ACHN (cell line): ENCODE measurements around the gene HEATR9.
"Not testable (repeated sequence)": the region's sequence is repeated elsewhere in the genome, so short reads cannot be mapped to it uniquely, and the experiment has no call there.

Experiments used
- DNase-seq: peaks from one replicate; pipeline ENCODE4 v3.0.0-alpha.2; 2015
- in situ Hi-C: cut with HindIII; loops from 2 replicates; pipeline ENCODE4 v1.10.0; 2017; ENCODE audit warnings: low sequenced_read_pairs, low pct_ligation_motif_present, low pct_unique_long_range_greater_than_20kb

Gene HEATR9

GRCh38 chr17:35897772-35898171 is 29.1 kb upstream of the HEATR9 start:
- in situ Hi-C loops, DNase-seq: not testable (repeated sequence)

DNA sequence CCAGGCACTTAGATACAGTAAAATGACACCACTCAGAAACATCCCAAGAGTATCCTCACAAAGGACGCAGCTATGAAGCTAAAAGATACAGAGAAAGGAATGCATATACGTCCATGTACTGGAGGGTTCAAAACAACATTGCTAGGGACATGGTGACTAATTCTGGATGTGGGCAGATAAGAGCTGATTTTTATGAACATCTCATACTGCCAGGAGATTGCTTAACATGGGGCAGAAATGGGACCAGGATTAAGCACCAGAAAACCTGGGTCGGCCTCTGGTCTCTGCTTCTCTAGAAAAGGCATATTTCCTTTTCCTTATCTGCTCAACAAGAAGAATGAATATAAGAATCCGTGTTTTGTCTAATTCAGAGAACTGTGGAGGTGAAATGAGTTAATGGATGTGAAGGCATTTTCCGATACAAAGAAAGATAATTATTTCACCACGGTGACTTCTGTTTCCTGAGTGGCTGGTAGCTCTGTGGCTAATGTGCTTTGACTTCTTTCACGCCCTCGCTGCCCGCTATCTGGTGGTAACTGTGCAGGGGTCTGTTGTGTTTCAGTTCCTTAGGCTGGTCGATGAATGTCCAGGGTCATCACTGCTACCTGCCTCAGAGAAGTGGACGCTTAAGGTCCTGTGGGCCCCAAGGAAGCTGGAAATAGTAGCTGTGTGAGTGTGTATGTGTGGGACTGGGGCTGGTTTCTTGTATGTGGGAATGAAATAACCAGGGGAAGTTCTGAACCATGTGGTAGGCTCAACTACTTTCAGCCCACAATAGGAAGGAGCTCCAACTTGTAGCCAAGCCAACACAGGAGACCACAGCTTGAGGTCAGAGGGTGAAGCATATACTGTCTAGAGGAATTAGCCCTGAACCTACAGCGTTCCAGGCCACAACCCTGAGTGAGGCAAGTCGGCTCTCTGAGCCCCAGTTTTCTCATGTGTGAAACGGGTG is 27.2 kb upstream of the HEATR9 start:
- no peak for DNase-seq
- in situ Hi-C loops: no loop called here

DNA sequence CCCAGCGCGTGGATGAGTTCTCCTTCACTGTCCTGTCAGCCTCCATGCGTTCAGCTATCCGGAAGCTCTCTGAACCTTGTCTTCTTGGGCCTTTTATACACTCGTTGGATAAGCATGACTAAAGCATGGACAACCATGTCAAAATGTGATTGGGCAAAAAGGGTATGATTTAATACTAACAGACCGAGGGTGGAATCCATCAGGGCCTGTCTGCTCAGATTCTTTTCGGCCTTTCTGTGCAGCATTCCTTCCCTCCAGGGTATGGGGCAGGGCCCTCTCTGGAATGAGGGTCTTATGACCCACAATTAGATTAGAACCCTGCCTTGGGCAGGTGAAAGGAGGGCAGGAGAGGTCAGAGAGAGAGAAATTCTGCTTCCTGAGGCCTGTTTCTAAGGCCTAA is 25.5 kb upstream of the HEATR9 start:
- no peak for DNase-seq
- in situ Hi-C loops: no loop called here

- in situ Hi-C loops: no loop called here
These were observed 25.1 kb upstream of the HEATR9 start for GRCh38 chr17:35893751-35894150.

DNA sequence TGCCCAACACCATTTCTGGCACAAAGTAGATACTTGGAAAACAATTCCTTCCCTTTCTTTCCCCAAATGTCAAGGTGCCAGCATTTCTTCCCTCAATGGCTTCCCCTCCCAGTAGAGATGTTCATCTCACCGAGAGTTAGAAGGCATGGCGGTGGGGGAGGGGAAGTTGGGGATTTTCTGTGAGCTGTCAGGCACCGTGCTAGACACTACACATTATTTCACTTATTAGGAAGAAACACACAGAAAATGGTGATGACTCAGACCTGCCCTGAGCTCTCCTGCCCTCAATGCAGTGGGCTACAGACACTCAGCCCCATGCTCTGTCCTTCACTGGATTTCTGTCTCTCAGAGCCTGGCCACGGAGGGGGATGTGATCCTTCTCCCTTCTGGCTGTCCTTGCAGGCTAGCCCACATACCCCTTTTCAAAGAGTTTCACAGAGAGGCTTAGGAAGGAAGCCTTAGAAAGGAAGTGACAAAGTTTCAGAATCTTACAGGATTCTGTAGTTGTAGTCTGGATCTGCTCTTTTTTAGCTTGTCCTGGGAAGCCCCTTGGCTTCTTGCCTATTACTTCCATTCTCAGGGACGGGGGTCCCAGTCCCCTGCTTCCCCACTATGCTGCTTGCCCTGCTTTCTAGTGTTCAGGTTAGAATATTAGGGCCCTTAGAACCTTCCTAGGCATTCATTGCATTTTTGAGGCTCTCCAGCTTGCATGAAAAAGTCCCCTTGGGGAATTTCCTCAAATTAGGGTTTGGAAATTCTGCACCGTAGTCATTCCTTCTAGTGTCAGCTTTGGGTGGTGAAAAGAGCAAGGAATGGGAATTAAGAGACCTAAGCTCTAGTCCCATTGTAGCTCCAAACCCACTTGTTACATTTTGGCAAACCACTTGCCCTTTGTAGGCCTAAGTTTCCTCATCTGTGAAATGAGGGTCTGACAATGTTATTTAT is 23.7 kb upstream of the HEATR9 start:
- in situ Hi-C loops: no loop called here
- no peak for DNase-seq

More at GRCh38 chr17:35893751-35894150, 25.1 kb upstream of the HEATR9 start:
- DNase-seq: no peak

DNA sequence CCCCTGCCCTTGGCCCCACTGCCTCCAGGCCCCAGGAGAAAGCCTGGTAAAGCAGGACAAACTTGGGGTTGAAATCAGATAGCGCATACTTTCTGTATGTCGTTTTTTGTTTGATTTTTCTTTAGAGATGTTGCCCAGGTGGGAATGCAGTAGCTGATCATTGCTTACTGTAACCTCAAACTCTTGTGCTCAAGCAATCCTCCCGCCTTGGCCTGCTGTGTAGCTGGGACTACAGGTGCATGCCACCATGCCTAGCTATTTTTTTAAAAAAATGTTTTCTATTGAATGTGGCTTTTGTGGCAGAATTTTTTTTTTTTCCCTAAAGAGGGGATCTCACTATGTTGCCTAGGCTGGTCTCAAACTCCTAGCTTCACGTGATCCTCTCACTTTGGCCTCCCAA is 22.6 kb upstream of the HEATR9 start:
- in situ Hi-C loops: no loop called here
- DNase-seq: no peak

- in situ Hi-C loops: no loop called here
- no peak for DNase-seq
These were observed 22.1 kb upstream of the HEATR9 start for GRCh38 chr17:35890774-35891155.

- in situ Hi-C loops: no loop called here
- no peak for DNase-seq
These were observed 21.4 kb upstream of the HEATR9 start for GRCh38 chr17:35889818-35890773.

- in situ Hi-C loops: no loop called here
These were observed 20.6 kb upstream of the HEATR9 start for GRCh38 chr17:35889241-35889640.

GRCh38 chr17:35879773-35880654 is 11.3 kb upstream of the HEATR9 start, which contains the start of gene CCL5:
Gene CCL5, minus strand, starts transcription at chr17:35880360.
- in situ Hi-C loops: no loop called here
- DNase-seq: no peak

More at GRCh38 chr17:35889241-35889640, 20.6 kb upstream of the HEATR9 start:
- no peak for DNase-seq

- no peak for DNase-seq
- in situ Hi-C loops: no loop called here
These were observed 9.7 kb upstream of the HEATR9 start for GRCh38 chr17:35878361-35878760.

GRCh38 chr17:35877345-35878029 is 8.8 kb upstream of the HEATR9 start:
- in situ Hi-C loops: no loop called here
- no peak for DNase-seq

DNA sequence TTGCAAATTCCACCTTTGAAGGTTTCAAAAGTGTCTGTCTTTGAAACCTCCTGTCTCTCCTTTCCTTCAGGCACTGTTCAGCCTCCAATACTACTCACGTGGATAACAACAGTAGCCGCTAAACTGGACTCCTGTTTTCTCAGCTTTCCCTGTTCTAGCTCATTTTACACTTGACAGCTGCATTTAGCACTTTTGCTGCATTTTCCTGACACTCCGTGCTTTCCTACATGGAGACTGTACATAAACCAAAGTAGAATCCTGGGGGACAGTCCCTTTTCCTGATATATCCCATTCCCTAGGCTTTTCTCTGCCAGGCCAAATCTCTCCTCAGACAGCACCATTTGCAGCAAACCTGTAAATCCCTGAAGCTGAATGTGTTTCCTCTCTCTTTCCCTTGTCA is 7.8 kb upstream of the HEATR9 start:
- no peak for DNase-seq
- in situ Hi-C loops: no loop called here

DNA sequence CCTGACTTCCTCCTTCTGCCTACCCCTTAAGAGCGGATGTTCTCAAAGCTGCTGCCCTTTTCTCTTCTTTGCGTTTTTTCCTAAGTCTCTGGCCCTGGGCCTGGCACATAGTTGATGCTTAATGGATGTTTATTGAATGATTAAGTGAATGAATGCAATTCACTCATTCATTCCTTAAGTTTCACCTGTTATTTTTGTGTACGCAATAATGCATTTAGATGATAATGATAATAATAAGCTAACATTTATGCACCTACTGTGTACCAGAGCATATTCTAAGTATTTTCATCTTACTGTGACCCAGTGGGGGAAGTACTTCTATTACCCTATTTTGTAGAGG is 7.1 kb upstream of the HEATR9 start:
- in situ Hi-C loops: no loop called here
- no peak for DNase-seq

- no peak for DNase-seq
- in situ Hi-C loops: no loop called here
These were observed 6.5 kb upstream of the HEATR9 start for GRCh38 chr17:35875072-35875799.

- no peak for DNase-seq
- in situ Hi-C loops: no loop called here
These were observed 3.7 kb upstream of the HEATR9 start for GRCh38 chr17:35872196-35872980.
